ENCODE results near the gene CABP2. TPM values are rescaled to one million over a fixed set of nuclear protein-coding genes. Genes with fewer than 3 reads are reported as not detected.

CABP2 gene
- total RNA-seq, 1 experiment from 2014 or later: not detected

GRCh38 chr11:67495234-67496005 is 27.8 kb downstream of the CABP2 start:
- H4K20me1 ChIP-seq (ENCODE audit: insufficient read depth): 0 out of 2 replicates have a peak, but pooled peaks cover 5% of the 10 kb centered on the region
- H3K4me1 ChIP-seq (replicated peaks; ENCODE audit: insufficient read depth): no peaks in the 10 kb centered on the region
- H3K9me3 ChIP-seq (ENCODE audit: insufficient read depth, low read depth): no peaks in the 10 kb centered on the region
- ChIA-PET POLR2A (ENCODE audit: unreplicated experiment) (no interaction called here), CTCF (no interaction called here)
- no peaks in the 10 kb centered on the region; the same call in 1 of the 2 replicates for H3K36me3 ChIP-seq (ENCODE audit: low read depth)
- H3K9me2 ChIP-seq (ENCODE audit: insufficient read depth): no peaks in the 10 kb centered on the region
- no peaks in the 10 kb centered on the region for H3K27me3 ChIP-seq (ENCODE audit: insufficient read depth, low read depth)
- no peaks in the 10 kb centered on the region for H3K79me2 ChIP-seq (ENCODE audit: low read depth)
- H3K4me2 ChIP-seq: no peak overlapping the region
- H2AFZ ChIP-seq: no peak overlapping the region
- BruUV-seq (replicated peaks): no TSS peak
- intact Hi-C loops (cut with micrococcal nuclease; ENCODE audit: unreplicated experiment): no loop called here
- no peak for DNase-seq
- no peak overlapping the region for H3K4me3 ChIP-seq
- H3K27ac ChIP-seq: no peak overlapping the region
- H3F3A ChIP-seq (ENCODE audit: insufficient read depth, low read depth): peaks cover 13% of the 10 kb centered on the region; the same call in 1 of the 2 replicates
- no peak for TF ChIP-seq CTCF (conservative IDR thresholded peaks at IDR 0.05)
- no peak for TF ChIP-seq EZH2 (IDR thresholded peaks at IDR 0.05; ENCODE audit: low read depth)

GRCh38 chr11:67494371-67495233 is 28.6 kb downstream of the CABP2 start:
- H3K79me2 ChIP-seq (ENCODE audit: low read depth): no peaks in the 10 kb centered on the region
- H3K4me2 ChIP-seq: no peak overlapping the region
- TF ChIP-seq EZH2 (IDR thresholded peaks at IDR 0.05; ENCODE audit: low read depth) (no peak), CTCF (conservative IDR thresholded peaks at IDR 0.05) (no peak)
- H2AFZ ChIP-seq: no peak overlapping the region
- no TSS peak for BruUV-seq (replicated peaks)
- DNase-seq: no peak
- intact Hi-C loops (cut with micrococcal nuclease; ENCODE audit: unreplicated experiment): no loop called here
- POLR2A ChIA-PET (ENCODE audit: unreplicated experiment): interaction anchor here (0.5 kb wide), 1 partner anchor 121 kb away, joined by 8 read pairs; the partner anchor contains the start of gene CLCF1
- no peak overlapping the region for H3K27ac ChIP-seq
- 0 out of 2 replicates have a peak, but pooled peaks cover 5% of the 10 kb centered on the region for H4K20me1 ChIP-seq (ENCODE audit: insufficient read depth)
- no peaks in the 10 kb centered on the region for H3K9me2 ChIP-seq (ENCODE audit: insufficient read depth)
- H3K27me3 ChIP-seq (ENCODE audit: insufficient read depth, low read depth): no peaks in the 10 kb centered on the region
- H3F3A ChIP-seq (ENCODE audit: insufficient read depth, low read depth): peaks cover 21% of the 10 kb centered on the region; the same call in 1 of the 2 replicates
- no peaks in the 10 kb centered on the region for H3K4me1 ChIP-seq (replicated peaks; ENCODE audit: insufficient read depth)
- H3K36me3 ChIP-seq (ENCODE audit: low read depth): no peaks in the 10 kb centered on the region; the same call in 1 of the 2 replicates
- no peaks in the 10 kb centered on the region for H3K9me3 ChIP-seq (ENCODE audit: insufficient read depth, low read depth)
- CTCF ChIA-PET: no interaction called here
- H3K4me3 ChIP-seq: no peak overlapping the region

GRCh38 chr11:67493548-67494370 is 29.5 kb downstream of the CABP2 start:
- Histone ChIP-seq H4K20me1 (ENCODE audit: insufficient read depth) (0 out of 2 replicates have a peak, but pooled peaks cover 5% of the 10 kb centered on the region), H3K9me3 (ENCODE audit: insufficient read depth, low read depth) (no peaks in the 10 kb centered on the region), H2AFZ (no peak overlapping the region), H3F3A (ENCODE audit: insufficient read depth, low read depth) (peaks cover 23% of the 10 kb centered on the region; the same call in 1 of the 2 replicates), H3K4me2 (no peak overlapping the region), H3K27ac (no peak overlapping the region), H3K9me2 (ENCODE audit: insufficient read depth) (no peaks in the 10 kb centered on the region), H3K36me3 (ENCODE audit: low read depth) (no peaks in the 10 kb centered on the region; the same call in 1 of the 2 replicates), H3K4me1 (replicated peaks; ENCODE audit: insufficient read depth) (no peaks in the 10 kb centered on the region), H3K4me3 (no peak overlapping the region), H3K27me3 (ENCODE audit: insufficient read depth, low read depth) (no peaks in the 10 kb centered on the region), H3K79me2 (ENCODE audit: low read depth) (no peaks in the 10 kb centered on the region)
- ChIA-PET POLR2A (ENCODE audit: unreplicated experiment) (no interaction called here), CTCF (no interaction called here)
- TF ChIP-seq EZH2 (IDR thresholded peaks at IDR 0.05; ENCODE audit: low read depth) (no peak), CTCF (conservative IDR thresholded peaks at IDR 0.05) (no peak)
- intact Hi-C loops (cut with micrococcal nuclease; ENCODE audit: unreplicated experiment): no loop called here
- no TSS peak for BruUV-seq (replicated peaks)
- DNase-seq: no peak

All from PC-9 (cell line).